OCI-M2 (cell line): ENCODE measurements around the gene C22orf23.

Experiments
- DNase-seq: peaks from one replicate; lab custom pipeline; 2025; ENCODE audit not compliant: unreplicated experiment; lab: John Stamatoyannopoulos, UW

Gene C22orf23

DNA sequence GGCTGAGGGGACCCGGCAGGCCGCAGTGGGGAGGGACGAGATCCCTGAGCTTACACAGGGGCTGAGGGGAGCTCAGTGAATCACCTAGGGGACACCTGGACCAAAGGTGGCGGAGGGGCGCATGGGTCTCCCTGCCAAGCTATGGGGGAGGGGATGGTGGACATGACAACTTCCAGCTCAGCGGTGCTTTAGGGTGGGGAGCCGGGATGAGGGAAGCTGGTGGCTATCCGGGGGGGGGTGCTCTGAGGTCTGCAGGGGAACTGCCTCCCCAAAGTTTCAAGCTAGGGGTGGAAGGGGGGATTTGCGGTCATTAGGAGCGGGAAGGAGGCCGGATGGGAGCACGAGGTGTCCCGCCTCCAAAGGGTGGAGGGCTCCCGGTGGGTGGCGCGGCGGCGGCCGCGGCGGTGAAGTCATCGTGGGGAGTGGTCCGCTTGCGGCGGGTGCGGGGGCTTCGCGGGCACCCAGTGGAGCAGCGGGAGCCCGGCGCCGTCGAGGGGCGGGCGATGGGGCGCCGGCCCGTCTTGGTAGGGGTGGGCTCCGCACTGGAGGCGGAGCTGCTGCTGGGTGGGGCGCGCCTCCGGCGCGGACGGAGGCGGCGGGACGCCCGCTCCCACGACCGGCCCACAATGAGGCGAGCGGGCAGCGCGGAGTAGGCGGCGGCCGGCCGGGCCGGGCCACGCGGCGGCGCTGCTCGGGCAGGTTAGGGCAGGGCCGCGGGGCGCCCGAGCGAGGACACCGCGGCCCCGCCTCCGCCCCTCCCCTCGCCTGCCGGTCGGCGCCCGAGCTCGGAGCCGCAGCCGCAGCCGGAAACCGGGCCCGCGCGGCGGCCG, 47.7 kb downstream of the C22orf23 start, which contains the start of gene MICALL1:
Gene MICALL1 (plus strand): TSS at position 764 of the 830 bp plus-strand sequence. CDS start 126 bp downstream, outside the sequence.
- no peak for DNase-seq

DNA sequence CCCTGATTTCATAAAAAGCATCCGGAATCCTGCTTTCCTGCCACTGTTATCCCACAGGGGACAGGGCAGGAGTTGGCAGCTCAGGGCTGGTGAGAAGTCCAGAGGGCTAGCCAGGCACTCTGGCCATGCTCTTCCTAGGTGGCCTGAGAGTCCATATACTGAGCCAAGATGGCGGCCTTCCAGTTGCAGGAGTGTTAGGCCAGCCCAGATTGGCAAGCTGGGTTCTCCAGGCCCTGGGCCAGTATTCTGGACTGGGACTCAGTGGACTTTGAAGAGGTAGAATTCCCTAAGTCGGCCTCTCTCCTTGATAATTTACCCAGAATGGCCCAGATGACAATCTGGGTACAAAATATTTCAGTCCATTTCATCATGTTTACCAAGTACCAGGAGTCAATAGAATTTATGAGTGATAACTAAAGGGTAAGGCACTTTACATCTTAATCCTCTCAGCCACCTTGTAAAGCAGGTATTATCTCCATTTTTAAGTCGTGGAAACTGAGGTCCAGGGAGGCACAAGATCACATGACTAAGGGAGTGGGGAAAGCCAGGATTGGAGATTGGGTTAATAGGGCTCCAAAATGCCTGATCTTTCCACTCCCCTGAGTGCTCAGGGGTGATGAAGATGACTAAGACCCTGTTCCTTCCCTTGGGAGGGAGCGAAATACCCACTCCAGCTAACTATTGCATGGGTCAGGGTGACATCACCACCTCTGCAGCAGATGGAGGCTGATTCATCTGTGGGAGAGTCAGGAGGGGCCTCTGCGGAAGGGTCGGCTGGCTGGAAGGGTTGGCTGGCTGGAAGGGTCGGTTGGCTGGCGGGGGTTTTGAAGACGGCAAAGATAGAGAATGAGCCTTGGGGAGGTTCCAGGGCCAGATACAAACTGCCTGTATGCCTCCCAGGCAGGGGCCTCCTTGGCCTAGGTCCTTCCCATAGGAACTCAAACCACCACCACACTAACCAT, 48.5 kb downstream of the C22orf23 start:
- DNase-seq = no peak

- no peak for DNase-seq
These were observed 54.8 kb downstream of the C22orf23 start for GRCh38 chr22:37898441-37899181.

- no peak for DNase-seq
These were observed 55.6 kb downstream of the C22orf23 start for GRCh38 chr22:37897807-37898206.

DNA sequence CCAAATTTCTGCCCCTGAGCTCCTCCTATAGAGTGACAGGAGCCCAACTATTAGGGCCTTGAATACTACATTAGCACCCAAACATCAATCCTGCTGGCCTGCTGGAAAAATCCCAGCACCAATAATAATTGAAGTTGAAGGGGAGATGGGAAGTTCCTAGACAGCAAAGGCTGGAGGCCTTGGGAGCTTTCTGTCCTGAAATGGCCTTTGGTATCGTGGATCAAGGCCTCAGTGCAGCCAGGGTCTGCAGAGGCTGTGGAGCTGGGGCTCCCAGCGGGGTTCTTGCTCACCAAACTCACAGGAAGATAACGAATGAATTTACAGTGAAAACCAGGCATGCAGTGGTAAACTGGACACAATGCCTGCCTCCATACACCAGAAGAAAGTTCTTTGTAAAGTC, 56.5 kb downstream of the C22orf23 start:
- no peak for DNase-seq

GRCh38 chr22:37896181-37896592, 57.2 kb downstream of the C22orf23 start:
- no peak for DNase-seq

DNA sequence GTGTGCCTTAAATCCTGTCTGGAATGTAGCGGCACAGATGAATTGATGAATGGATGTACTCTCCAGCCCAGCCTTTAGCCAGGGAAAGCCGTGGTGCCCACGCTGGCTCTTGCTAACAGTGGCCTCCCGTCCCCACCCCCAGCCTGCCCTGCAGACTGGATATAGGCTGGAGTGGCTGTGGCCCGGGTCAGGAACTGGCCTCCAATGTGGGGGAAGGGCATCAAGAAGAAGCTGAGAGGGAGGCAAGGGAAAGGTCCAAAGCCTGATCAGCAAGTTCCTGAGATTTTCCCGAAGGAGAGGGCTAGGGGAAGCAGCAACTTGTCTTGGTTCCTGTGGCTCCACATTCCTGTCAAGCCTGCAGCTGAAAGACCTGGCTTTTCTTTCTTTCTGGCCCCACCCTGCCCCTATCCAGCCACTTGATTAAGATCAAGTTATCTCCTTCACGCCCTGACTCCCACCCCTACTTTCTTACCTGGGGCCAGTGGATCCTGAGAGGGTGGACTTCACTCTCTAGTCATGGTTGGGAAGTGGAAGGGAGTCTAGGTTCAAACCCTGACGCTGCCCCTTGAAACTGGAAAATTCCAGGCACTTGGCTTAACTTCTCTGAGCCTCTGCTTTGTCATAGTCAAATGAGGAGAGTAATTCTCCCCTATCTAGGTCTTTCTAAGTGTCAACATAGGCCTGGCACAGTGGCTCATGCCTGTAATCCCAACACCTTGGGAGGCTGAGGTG, 58.3 kb downstream of the C22orf23 start:
- DNase-seq = no peak

GRCh38 chr22:37893583-37893983, 59.8 kb downstream of the C22orf23 start:
- DNase-seq = no peak
